Measurements from ENCODE around the gene OSM.

GRCh38 chr22:30225220-30225927, 41.3 kb downstream of the OSM start:
- TF ChIP-seq, protein P1, sequence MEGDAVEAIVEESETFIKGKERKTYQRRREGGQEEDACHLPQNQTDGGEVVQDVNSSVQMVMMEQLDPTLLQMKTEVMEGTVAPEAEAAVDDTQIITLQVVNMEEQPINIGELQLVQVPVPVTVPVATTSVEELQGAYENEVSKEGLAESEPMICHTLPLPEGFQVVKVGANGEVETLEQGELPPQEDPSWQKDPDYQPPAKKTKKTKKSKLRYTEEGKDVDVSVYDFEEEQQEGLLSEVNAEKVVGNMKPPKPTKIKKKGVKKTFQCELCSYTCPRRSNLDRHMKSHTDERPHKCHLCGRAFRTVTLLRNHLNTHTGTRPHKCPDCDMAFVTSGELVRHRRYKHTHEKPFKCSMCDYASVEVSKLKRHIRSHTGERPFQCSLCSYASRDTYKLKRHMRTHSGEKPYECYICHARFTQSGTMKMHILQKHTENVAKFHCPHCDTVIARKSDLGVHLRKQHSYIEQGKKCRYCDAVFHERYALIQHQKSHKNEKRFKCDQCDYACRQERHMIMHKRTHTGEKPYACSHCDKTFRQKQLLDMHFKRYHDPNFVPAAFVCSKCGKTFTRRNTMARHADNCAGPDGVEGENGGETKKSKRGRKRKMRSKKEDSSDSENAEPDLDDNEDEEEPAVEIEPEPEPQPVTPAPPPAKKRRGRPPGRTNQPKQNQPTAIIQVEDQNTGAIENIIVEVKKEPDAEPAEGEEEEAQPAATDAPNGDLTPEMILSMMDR (IDR thresholded peaks at IDR 0.05), result no peak
- TF ChIP-seq POLR2A (IDR thresholded peaks at IDR 0.05), result no peak

Data from thyroid gland (tissue), 4 donors.